HepG2 (cell line): ENCODE results near the gene C20orf141. TPM values are rescaled to one million over a fixed set of nuclear protein-coding genes. Genes with fewer than 3 reads are reported as not detected.

ENCODE experiments used
- BORCS8-MEF2B ChIP-seq: sonication (generic); formaldehyde crosslinking; IDR thresholded peaks from 2 replicates; pipeline ENCODE4 v1.8.0; 2022; ENCODE audit warnings: mild to moderate bottlenecking, missing genetic modification reagents
- EED ChIP-seq: sonication (generic); formaldehyde crosslinking; IDR thresholded peaks from 2 replicates; pipeline ENCODE4 v1.5.0; 2020; ENCODE audit warnings: mild to moderate bottlenecking, missing genetic modification reagents
- GMEB1 ChIP-seq: sonication (generic); formaldehyde crosslinking; IDR thresholded peaks from 2 replicates; pipeline ENCODE4 v1.5.1; 2020; ENCODE audit warnings: missing genetic modification reagents, mild to moderate bottlenecking, borderline replicate concordance
- HNF4A ChIP-seq: sonication (generic); formaldehyde crosslinking; IDR thresholded peaks from 2 replicates; pipeline ENCODE4 v1.4.0; 2020; ENCODE audit warnings: missing genetic modification reagents
- KAT2B ChIP-seq: fragments of 150-350 bp; IDR thresholded peaks from 2 replicates; pipeline ENCODE4 v1.6.1; 2014; ENCODE audit warnings: low read depth, low read length, borderline replicate concordance
- MAFF ChIP-seq: IDR thresholded peaks from 2 replicates; pipeline ENCODE4 v1.6.1; 2011; ENCODE audit warnings: low read depth, low read length, improper control_type of control experiment
- PCBP1 ChIP-seq: fragments of 200-400 bp; formaldehyde crosslinking; IDR thresholded peaks from 2 replicates; pipeline ENCODE4 v1.6.1; 2017; ENCODE audit warnings: mild to moderate bottlenecking, low read depth, low read length, borderline replicate concordance
- SMAD3 ChIP-seq: sonication (generic); formaldehyde crosslinking; IDR thresholded peaks from 2 replicates; pipeline ENCODE4 v1.4.0; 2020; ENCODE audit warnings: missing genetic modification reagents
- SP5 ChIP-seq: IDR thresholded peaks from 2 replicates; pipeline ENCODE4 v1.6.1; 2016; ENCODE audit warnings: low read depth, borderline replicate concordance
- TCF12 ChIP-seq, 2 experiments: fragments of 450-650 bp in 1 of 2; sonication (generic) in 1 of 2; formaldehyde crosslinking in 1 of 2; IDR thresholded peaks; 2 replicates each; pipeline versions ENCODE4 v1.6.1 to v1.8.0; 2017 to 2022; ENCODE audit warnings: antibody characterized with exemption in 1 of 2, mild to moderate bottlenecking in 1 of 2, missing genetic modification reagents in 1 of 2, moderate library complexity in 1 of 2
- ZNF430 ChIP-seq: sonication (generic); formaldehyde crosslinking; IDR thresholded peaks from 2 replicates; pipeline ENCODE4 v1.9.0; 2021; ENCODE audit warnings: mild to moderate bottlenecking, missing genetic modification reagents
- ZNF720 ChIP-seq: sonication (generic); formaldehyde crosslinking; IDR thresholded peaks from 2 replicates; pipeline ENCODE4 v1.4.0; 2020; ENCODE audit warnings: missing genetic modification reagents
- ZNF773 ChIP-seq: sonication (generic); formaldehyde crosslinking; IDR thresholded peaks from 2 replicates; pipeline ENCODE4 v1.4.0; 2020; ENCODE audit warnings: missing genetic modification reagents, borderline replicate concordance
- polyA plus RNA-seq, 8 experiments: library from polyadenylated mRNA; depleted of rRNA in 3 of 8; stranded (reverse) in 7 of 8; unstranded in 1 of 8; fragments of >200 nt; fragmentation: Illumina TruSeq in 4 of 8; extraction: Trizol in 4 of 8; gene quantifications; 2 replicates each; pipeline versions ENCODE4 v1.2.1 to v1.2.3, GENCODE V29; 2011 to 2016; ENCODE audit warnings: low read depth in 4 of 8, missing spikeins in 1 of 8, mixed read lengths in 1 of 8; ENCODE audit not compliant: insufficient read depth in 1 of 8
- total RNA-seq, 5 experiments: library from RNA; depleted of rRNA; stranded (reverse); fragments of >200 nt; fragmentation: Illumina TruSeq; extraction: Trizol; gene quantifications; 2 replicates each; pipeline ENCODE4 v1.2.3, GENCODE V29; 2016; ENCODE audit warnings: low read depth in 1 of 5
- TF ChIP-seq, protein P1 (sequence below): sonication (generic); formaldehyde crosslinking; IDR thresholded peaks from 2 replicates; pipeline ENCODE4 v1.4.0; 2020; ENCODE audit warnings: mild to moderate bottlenecking, missing genetic modification reagents
- TF ChIP-seq, protein P2 (sequence below): sonication (generic); formaldehyde crosslinking; IDR thresholded peaks from 2 replicates; pipeline ENCODE4 v1.9.0; 2022; ENCODE audit warnings: low read depth, missing genetic modification reagents

The C20orf141 gene
- total and polyA plus RNA-seq, 2 of the 13 experiments (the other 11 are each of a cell fraction or from before 2014, with no cell fraction given), result not detected

DNA sequence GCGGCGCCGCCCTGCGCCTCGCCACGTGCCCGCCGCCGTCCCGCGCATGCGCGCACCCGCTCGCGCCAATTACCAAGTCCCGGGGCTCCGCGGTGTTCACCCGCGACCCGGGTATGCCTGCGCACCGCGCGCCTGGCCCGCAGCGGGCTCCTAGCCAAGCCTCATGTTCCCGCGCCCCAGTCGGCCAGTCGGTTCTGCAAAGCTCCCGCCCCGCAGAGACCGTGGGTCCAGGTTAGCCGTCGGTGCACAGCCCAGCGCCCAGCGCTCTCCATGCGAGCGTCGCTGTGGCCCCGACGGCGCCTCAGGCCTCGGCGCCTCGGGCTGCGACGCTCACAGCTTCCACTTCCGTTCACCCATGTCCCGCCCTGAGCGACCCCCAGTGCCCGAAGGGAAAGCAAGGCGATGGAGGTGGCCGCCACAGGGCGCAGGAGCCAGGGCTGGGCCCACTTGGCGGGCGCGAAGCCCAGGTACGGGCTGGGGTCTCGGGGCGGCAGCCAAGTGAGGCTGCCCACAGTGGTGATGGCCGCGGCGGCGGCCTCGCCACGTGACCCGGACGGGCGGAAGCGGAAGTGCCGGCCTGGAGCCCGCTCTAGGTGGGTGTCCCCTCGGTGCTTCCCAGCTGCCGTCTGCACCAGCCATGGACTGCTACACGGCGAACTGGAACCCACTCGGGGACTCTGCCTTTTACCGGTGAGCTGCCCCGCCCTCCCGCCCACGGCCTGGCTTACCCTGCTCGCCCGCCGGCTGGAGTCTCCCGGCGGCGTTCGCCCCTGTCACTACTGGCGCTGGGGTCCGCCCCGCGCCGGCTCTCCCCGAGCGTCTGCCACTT lies 25.6 kb downstream of the C20orf141 start, which contains the start of the genes PCED1A and VPS16 (continued):
- TF ChIP-seq, protein P1, sequence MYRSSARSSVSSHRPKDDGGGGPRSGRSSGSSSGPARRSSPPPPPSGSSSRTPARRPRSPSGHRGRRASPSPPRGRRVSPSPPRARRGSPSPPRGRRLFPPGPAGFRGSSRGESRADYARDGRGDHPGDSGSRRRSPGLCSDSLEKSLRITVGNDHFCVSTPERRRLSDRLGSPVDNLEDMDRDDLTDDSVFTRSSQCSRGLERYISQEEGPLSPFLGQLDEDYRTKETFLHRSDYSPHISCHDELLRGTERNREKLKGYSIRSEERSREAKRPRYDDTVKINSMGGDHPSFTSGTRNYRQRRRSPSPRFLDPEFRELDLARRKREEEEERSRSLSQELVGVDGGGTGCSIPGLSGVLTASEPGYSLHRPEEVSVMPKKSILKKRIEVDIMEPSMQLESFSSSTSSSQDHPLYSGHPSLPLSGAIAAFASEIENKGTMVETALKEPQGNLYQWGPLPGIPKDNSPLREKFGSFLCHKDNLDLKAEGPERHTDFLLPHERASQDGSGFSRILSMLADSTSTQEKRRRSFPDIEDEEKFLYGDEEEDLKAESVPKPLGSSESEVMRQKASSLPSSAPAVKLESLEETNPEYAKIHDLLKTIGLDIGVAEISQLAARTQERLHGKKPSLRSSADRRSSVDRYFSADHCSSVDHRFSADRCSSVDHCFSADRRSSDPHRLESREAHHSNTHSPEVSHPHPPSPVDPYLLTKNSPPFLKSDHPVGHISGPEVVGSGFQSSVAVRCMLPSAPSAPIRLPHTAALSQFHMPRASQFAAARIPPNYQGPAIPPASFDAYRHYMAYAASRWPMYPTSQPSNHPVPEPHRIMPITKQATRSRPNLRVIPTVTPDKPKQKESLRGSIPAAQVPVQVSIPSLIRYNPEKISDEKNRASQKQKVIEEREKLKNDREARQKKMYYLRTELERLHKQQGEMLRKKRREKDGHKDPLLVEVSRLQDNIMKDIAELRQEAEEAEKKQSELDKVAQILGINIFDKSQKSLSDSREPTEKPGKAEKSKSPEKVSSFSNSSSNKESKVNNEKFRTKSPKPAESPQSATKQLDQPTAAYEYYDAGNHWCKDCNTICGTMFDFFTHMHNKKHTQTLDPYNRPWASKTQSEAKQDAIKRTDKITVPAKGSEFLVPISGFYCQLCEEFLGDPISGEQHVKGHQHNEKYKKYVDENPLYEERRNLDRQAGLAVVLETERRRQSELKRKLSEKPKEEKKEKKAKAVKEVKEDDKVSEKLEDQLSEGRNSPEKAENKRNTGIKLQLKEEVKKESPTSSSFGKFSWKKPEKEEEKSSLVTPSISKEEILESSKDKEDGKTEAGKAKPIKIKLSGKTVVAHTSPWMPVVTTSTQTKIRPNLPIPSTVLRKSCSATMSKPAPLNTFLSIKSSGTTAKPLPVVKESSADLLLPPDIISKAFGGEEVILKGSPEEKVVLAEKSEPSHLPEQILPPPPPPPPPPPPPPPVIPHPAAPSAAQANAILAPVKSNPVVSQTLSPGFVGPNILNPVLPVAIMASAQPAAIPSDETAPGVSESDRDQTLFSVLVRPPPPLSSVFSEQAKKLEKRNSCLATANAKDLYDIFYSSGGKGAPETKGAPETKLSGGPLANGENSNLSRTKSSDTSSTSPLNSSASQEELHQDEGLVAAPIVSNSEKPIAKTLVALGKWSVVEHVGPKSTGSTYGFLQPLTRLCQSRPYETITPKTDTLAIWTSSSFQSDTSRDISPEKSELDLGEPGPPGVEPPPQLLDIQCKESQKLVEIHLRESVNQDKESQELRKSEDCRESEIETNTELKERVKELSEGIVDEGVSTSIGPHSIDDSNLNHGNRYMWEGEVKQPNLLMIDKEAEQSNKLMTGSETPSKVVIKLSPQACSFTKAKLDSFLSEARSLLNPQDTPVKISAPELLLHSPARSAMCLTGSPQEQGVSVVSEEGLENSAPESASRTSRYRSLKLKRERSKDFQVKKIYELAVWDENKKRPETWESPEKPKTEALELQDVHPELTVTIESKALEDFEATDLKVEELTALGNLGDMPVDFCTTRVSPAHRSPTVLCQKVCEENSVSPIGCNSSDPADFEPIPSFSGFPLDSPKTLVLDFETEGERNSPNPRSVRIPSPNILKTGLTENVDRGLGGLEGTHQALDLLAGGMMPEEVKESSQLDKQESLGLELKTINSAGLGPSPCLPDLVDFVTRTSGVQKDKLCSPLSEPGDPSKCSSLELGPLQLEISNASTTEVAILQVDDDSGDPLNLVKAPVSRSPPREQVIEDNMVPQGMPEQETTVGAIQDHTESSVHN (CRISPR knock-in tag), result peak; percentile 90
- no peak for TF ChIP-seq ZNF720
- TF ChIP-seq, protein P2, sequence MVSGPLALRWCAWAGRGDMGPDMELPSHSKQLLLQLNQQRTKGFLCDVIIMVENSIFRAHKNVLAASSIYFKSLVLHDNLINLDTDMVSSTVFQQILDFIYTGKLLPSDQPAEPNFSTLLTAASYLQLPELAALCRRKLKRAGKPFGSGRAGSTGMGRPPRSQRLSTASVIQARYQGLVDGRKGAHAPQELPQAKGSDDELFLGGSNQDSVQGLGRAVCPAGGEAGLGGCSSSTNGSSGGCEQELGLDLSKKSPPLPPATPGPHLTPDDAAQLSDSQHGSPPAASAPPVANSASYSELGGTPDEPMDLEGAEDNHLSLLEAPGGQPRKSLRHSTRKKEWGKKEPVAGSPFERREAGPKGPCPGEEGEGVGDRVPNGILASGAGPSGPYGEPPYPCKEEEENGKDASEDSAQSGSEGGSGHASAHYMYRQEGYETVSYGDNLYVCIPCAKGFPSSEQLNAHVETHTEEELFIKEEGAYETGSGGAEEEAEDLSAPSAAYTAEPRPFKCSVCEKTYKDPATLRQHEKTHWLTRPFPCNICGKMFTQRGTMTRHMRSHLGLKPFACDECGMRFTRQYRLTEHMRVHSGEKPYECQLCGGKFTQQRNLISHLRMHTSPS (CRISPR knock-in tag), result peak; percentile 85
- peak; percentile 98 for TF ChIP-seq BORCS8-MEF2B (CRISPR knock-in tag)
- TF ChIP-seq ZNF430 (CRISPR knock-in tag), result peak; percentile 98
- no peak for TF ChIP-seq MAFF
- peak; percentile 35; the same call in 1 of the 2 replicates for TF ChIP-seq SP5 (CRISPR knock-in tag)
- peak; percentile 96; the same call in 1 of the 2 replicates for TF ChIP-seq EED
- peak; percentile 88 for TF ChIP-seq GMEB1
- no peak for TF ChIP-seq TCF12 (IDR thresholded peaks at IDR 0.05)
- TF ChIP-seq TCF12 (CRISPR knock-in tag; IDR thresholded peaks at IDR 0.05), result peak; percentile 91
- peak; percentile 23; the same call in 1 of the 2 replicates for TF ChIP-seq HNF4A (CRISPR knock-in tag)
- peak; percentile 95 for TF ChIP-seq PCBP1
- peak; percentile 95; the same call in 1 of the 2 replicates for TF ChIP-seq ZNF773 (CRISPR knock-in tag)
- TF ChIP-seq KAT2B, result no peak
- TF ChIP-seq SMAD3 (CRISPR knock-in tag), result peak; percentile 85
